Body of pancreas (tissue), 4 donors: ENCODE data around the gene CRAMP1. TPM values are rescaled to one million over a fixed set of nuclear protein-coding genes. Genes with fewer than 3 reads are reported as not detected.

ENCODE experiments used
- ATAC-seq: fragments of 150-250 bp; one replicate; pipeline ENCODE4 v1.9.1; 2016
- DNase-seq, 4 donors: peaks; one replicate each; pipeline ENCODE4 v3.0.0-alpha.2; 2019
- H3K27ac ChIP-seq, 4 donors: fragments of 200-600 bp; sonication (generic); 1 replicate in 3 of 4; 2 replicates in 1 of 4; pipeline versions ENCODE4 v1.5.1 to v1.6.1; 2016 to 2019; ENCODE audit warnings: mild to moderate bottlenecking in 1 of 4, mixed read lengths in 1 of 4, moderate library complexity in 1 of 4
- H3K27me3 ChIP-seq, 2 donors: fragments of 200-600 bp; sonication (generic); one replicate each; pipeline ENCODE4 v1.6.0; 2016; ENCODE audit warnings: mild to moderate bottlenecking in 1 of 2
- H3K36me3 ChIP-seq, 2 donors: fragments of 200-600 bp; sonication (generic); replicated peaks in 1 of 2; 2 replicates each; pipeline ENCODE4 v1.5.1; 2016; ENCODE audit warnings: low read depth in 2 of 2; ENCODE audit not compliant: insufficient read depth in 1 of 2
- H3K4me1 ChIP-seq: fragments of 200-600 bp; sonication (generic); one replicate; pipeline ENCODE4 v1.6.0; 2016
- H3K4me3 ChIP-seq, 2 donors: fragments of 200-600 bp; sonication (generic); 1 replicate in 1 of 2; 2 replicates in 1 of 2; pipeline ENCODE4 v1.5.1; 2016 to 2019
- H3K9me3 ChIP-seq, 3 donors: fragments of 200-600 bp; sonication (generic); 1 replicate in 2 of 3; 2 replicates in 1 of 3; pipeline ENCODE4 v1.5.1; 2016
- POLR2A ChIP-seq, 3 donors: fragments of 450-650 bp; IDR thresholded peaks; one replicate each; pipeline ENCODE4 v1.6.1; 2016; ENCODE audit warnings: antibody characterized with exemption in 3 of 3, mild to moderate bottlenecking in 2 of 3
- WGBS, 2 donors: methylation state at CpG; one replicate each; pipeline ENCODE4 v1.1.5; 2017; 5-methylcytosine and 5-hydroxymethylcytosine counted together
- intact Hi-C: fragments of 100-400 bp; cut with DNase I; formaldehyde crosslinking; loops from one replicate; pipeline ENCODE4 v1.15.1; 2023
- total RNA-seq, 2 donors: library from RNA; depleted of rRNA; stranded (reverse); fragments of >200 nt; gene quantifications; one replicate each; pipeline ENCODE4 v1.1.0, GENCODE V29; 2016
- TF ChIP-seq, protein P1 (sequence below), 7 experiments: fragments of 450-650 bp in 4 of 7; fragments of 200-600 bp in 3 of 7; sonication (generic) in 3 of 7; IDR thresholded peaks; one replicate each; pipeline ENCODE4 v1.5.1; 2016 to 2019; ENCODE audit warnings: antibody characterized with exemption in 7 of 7

Gene CRAMP1
- total RNA-seq, 2 donors from 2014 or later: 8.6 to 17.8 TPM

DNA sequence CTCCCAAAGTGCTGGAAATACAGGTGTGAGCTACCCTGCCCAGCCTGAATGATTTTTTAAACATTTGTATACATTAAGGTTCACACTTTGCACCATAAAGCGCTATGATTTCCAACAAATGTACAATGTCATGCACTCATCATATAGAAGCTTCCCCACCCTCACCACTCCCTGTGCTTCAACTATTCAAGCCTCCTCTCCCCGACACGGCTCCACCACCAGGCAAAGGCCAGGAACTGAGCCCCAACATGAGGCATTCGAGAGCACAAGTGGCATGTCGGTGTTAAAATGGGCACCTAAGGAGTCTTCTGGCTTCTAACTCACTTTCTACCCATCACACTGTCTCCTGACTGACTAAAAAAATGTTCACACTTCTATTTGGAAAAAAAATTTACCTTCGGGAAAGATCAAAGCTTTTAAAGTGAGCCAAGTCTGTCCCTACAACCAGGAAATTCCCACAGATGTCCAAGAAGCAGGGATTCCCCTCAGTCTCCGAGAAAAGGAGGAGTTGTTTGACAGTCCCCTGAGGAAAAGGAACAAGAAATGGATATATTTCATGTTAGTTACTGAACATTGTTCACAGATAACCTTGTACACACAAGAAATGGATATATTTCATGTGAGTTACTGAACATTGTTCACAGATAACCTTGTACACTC is 41.0 kb upstream of the CRAMP1 start:
- Histone ChIP-seq H3K27me3 (no peaks in the 10 kb centered on the region), H3K9me3 (no peaks in the 10 kb centered on the region), H3K4me3 (no peak overlapping the region), H3K27ac (no peak overlapping the region), H3K36me3 (no peaks in the 10 kb centered on the region), H3K4me1 (no peaks in the 10 kb centered on the region)
- ATAC-seq (no peak), DNase-seq (no peak)
- intact Hi-C loops: no loop called here
- WGBS, 2 donors: 75 to 89% methylated on average over 7 of the region's 7 CpGs
- TF ChIP-seq, protein P1, sequence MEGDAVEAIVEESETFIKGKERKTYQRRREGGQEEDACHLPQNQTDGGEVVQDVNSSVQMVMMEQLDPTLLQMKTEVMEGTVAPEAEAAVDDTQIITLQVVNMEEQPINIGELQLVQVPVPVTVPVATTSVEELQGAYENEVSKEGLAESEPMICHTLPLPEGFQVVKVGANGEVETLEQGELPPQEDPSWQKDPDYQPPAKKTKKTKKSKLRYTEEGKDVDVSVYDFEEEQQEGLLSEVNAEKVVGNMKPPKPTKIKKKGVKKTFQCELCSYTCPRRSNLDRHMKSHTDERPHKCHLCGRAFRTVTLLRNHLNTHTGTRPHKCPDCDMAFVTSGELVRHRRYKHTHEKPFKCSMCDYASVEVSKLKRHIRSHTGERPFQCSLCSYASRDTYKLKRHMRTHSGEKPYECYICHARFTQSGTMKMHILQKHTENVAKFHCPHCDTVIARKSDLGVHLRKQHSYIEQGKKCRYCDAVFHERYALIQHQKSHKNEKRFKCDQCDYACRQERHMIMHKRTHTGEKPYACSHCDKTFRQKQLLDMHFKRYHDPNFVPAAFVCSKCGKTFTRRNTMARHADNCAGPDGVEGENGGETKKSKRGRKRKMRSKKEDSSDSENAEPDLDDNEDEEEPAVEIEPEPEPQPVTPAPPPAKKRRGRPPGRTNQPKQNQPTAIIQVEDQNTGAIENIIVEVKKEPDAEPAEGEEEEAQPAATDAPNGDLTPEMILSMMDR (IDR thresholded peaks at IDR 0.05): no peak
- no peak for TF ChIP-seq POLR2A (IDR thresholded peaks at IDR 0.05)

DNA sequence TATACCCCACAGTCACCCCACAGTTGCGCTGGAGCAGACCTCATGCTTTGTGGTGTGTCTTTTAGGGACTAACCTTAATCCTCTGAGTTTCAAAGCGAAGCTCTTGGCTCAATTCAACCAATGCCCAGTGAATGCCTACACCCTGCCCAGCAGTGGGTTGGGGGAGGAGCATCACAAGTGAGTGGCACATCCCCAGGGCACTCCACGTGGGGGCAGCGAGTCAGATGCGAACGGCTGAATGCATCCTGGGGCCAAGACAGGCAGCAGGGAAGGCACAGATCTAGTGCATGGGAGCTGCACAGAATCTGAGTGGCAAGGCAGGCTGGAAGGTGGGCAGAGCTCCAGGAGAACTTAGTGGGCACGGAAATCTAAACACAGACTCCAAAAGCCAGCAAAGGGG is 39.5 kb upstream of the CRAMP1 start:
- TF ChIP-seq, protein P1 (IDR thresholded peaks at IDR 0.05): no peak
- no peak for TF ChIP-seq POLR2A (IDR thresholded peaks at IDR 0.05)
- Histone ChIP-seq H3K36me3 (no peaks in the 10 kb centered on the region), H3K4me1 (no peaks in the 10 kb centered on the region), H3K27me3 (no peaks in the 10 kb centered on the region), H3K4me3 (no peak overlapping the region), H3K9me3 (no peaks in the 10 kb centered on the region), H3K27ac (no peak overlapping the region)
- intact Hi-C loops: no loop called here
- WGBS, 2 donors: 88 to 97% methylated on average over 6 to 7 of the region's 7 CpGs
- ATAC-seq (no peak), DNase-seq (no peak)

DNA sequence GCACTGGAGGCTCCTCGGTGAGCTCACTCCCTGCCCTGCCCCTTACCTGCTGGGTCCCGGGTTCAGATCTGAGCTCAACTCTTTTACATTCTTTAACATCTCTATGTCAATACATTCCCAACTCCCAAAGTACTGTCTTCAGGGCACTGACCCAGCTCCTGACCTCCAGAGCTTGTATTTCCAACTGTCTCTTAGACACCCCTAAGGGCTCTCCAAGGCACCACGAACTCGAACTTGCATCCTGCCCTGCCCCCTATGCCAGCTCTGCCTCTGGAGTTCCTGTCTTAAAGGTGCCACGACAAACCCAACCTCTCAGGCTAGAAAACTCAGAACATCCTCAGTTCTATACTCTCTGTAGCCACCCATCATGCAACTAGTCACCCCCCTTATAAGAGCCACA is 38.9 kb upstream of the CRAMP1 start:
- intact Hi-C loops: no loop called here
- no peak overlapping the region for H3K4me3 ChIP-seq
- no peaks in the 10 kb centered on the region for H3K36me3 ChIP-seq
- no peak for DNase-seq
- ATAC-seq: no peak
- no peak overlapping the region for H3K27ac ChIP-seq
- 75 to 92% methylated on average over 4 to 5 of the region's 5 CpGs for WGBS, 2 donors
- H3K4me1 ChIP-seq: no peaks in the 10 kb centered on the region
- no peaks in the 10 kb centered on the region for H3K9me3 ChIP-seq
- TF ChIP-seq, protein P1 (IDR thresholded peaks at IDR 0.05): no peak
- TF ChIP-seq POLR2A (IDR thresholded peaks at IDR 0.05): no peak
- H3K27me3 ChIP-seq: no peaks in the 10 kb centered on the region

DNA sequence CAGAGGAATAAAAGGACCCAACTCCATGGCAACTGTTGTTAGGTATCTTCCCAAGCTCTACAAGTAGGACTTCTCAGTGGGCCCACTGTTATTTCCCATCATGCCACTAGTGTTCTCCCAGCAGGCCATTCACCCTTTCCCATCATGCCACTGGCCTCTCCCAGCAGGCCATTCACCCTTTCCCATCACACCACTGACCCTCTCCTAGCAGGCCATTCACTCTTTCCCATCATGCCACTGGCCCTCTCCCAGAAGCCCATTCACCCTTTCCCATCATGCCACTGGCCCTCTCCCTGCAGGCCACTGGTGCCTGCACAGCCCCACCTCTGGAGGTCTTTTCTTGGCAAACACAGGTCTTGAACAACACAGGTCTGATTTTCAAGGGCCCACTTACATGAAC is 36.6 kb upstream of the CRAMP1 start:
- ATAC-seq: no peak
- H3K4me3 ChIP-seq: no peak overlapping the region
- H3K27ac ChIP-seq: no peak overlapping the region
- no peaks in the 10 kb centered on the region for H3K27me3 ChIP-seq
- no peak for DNase-seq
- no peak for TF ChIP-seq POLR2A (IDR thresholded peaks at IDR 0.05)
- TF ChIP-seq, protein P1 (IDR thresholded peaks at IDR 0.05): no peak
- intact Hi-C loops: no loop called here
- no peaks in the 10 kb centered on the region for H3K4me1 ChIP-seq
- H3K36me3 ChIP-seq: no peaks in the 10 kb centered on the region
- H3K9me3 ChIP-seq: no peaks in the 10 kb centered on the region

DNA sequence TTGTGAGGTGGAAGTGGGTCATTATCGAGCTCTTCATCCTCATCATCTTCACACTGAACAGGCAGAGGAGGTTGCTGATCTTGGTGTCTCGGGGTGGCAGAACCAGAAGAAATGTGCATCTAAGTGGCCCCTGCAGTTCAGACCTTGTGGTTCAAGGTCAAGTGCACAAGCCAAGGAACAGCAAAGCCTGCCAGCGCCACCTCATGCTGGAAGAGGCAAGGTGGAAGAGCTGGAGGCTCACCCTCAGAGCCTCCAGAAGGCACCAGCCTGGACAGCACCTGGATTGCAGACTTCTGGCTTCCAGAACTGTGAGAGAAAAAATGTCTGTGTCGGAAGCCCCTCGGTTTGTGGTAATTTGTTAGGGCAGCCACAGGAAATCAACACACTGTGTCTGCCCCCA is 32.9 kb upstream of the CRAMP1 start:
- Histone ChIP-seq H3K27ac (no peak overlapping the region), H3K4me3 (no peak overlapping the region), H3K9me3 (no peaks in the 10 kb centered on the region), H3K27me3 (no peaks in the 10 kb centered on the region), H3K36me3 (peaks cover 0 to 3% of the 10 kb centered on the region in 2 donors), H3K4me1 (no peaks in the 10 kb centered on the region)
- ATAC-seq: no peak
- no peak for DNase-seq
- no peak for TF ChIP-seq POLR2A (IDR thresholded peaks at IDR 0.05)
- TF ChIP-seq, protein P1 (IDR thresholded peaks at IDR 0.05): no peak
- WGBS, 2 donors: 88 to 90% methylated on average over 5 of the region's 5 CpGs
- intact Hi-C loops: no loop called here
